GM12878 (cell line): ENCODE data around the gene MEGF9.

ENCODE experiments used
- BCL3 ChIP-seq: IDR thresholded peaks from 2 replicates; pipeline ENCODE4 v1.6.1; 2011; ENCODE audit warnings: borderline replicate concordance, low read depth, mild to moderate bottlenecking, moderate library complexity, low read length; ENCODE audit not compliant: insufficient read depth, poor library complexity, severe bottlenecking
- CTCF ChIP-seq, 3 experiments: IDR thresholded peaks in 2 of 3; conservative IDR thresholded peaks in 1 of 3; 2 replicates each; pipeline ENCODE4 v1.5.1; 2011; ENCODE audit warnings: low read depth in 3 of 3, low read length in 3 of 3, mild to moderate bottlenecking in 3 of 3, control low read depth in 2 of 3, moderate library complexity in 2 of 3, inconsistent platforms in 1 of 3, mixed read lengths in 1 of 3; ENCODE audit not compliant: control insufficient read depth in 2 of 3, insufficient read depth in 1 of 3; ENCODE audit errors: extremely low read depth in 1 of 3
- EZH2 ChIP-seq: IDR thresholded peaks from 2 replicates; pipeline ENCODE4 v1.6.1; 2012; ENCODE audit warnings: low read depth, mild to moderate bottlenecking, control low read depth, inconsistent platforms, low read length, borderline replicate concordance; ENCODE audit not compliant: control insufficient read depth
- JUND ChIP-seq: IDR thresholded peaks from 2 replicates; pipeline ENCODE4 v1.6.1; 2012; ENCODE audit warnings: low read depth, mild to moderate bottlenecking, low read length, improper control_type of control experiment, moderate library complexity
- MEF2B ChIP-seq: fragments of 450-650 bp; IDR thresholded peaks from 2 replicates; pipeline ENCODE4 v1.6.1; 2018; ENCODE audit warnings: mild to moderate bottlenecking, moderate library complexity; ENCODE audit not compliant: partially characterized antibody, poor library complexity, severe bottlenecking
- NFIC ChIP-seq: IDR thresholded peaks from 2 replicates; pipeline ENCODE4 v1.6.1; 2012; ENCODE audit warnings: low read depth, mild to moderate bottlenecking, inconsistent platforms, low read length, moderate library complexity
- POLR2AphosphoS5 ChIP-seq: IDR thresholded peaks from 2 replicates; pipeline ENCODE4 v1.6.1; 2011; ENCODE audit warnings: mild to moderate bottlenecking, low read length, inconsistent platforms
- STAT1 ChIP-seq: fragments of 450-650 bp; conservative IDR thresholded peaks from 2 replicates; pipeline ENCODE4 v1.6.1; 2014; ENCODE audit warnings: antibody characterized with exemption, mild to moderate bottlenecking
- TCF12 ChIP-seq: IDR thresholded peaks from 2 replicates; pipeline ENCODE4 v1.6.1; 2011; ENCODE audit warnings: low read depth, mild to moderate bottlenecking, low read length
- YY1 ChIP-seq: IDR thresholded peaks from 2 replicates; pipeline ENCODE4 v1.6.1; 2011; ENCODE audit warnings: low read depth, mild to moderate bottlenecking, low read length

GRCh38 chr9:120662513-120662912 is 51.8 kb downstream of the MEGF9 start:
- TF ChIP-seq YY1 (no peak), TCF12 (no peak), NFIC (no peak), POLR2AphosphoS5 (no peak), JUND (no peak), CTCF (IDR thresholded peaks at IDR 0.05 in 2 of 3, conservative IDR thresholded peaks at IDR 0.05 in 1 of 3; ENCODE audit: control insufficient read depth in 2 of 3, extremely low read depth in 1 of 3, insufficient read depth in 1 of 3, low read depth in 3 of 3, low read length in 3 of 3) (no peak), STAT1 (no peak), BCL3 (no peak), EZH2 (no peak), MEF2B (no peak)
